ENCODE results near the gene RFX6.
A peak's percentile ranks its signal among the peaks of the same experiment; 100 is the strongest.

RFX6 gene

DNA sequence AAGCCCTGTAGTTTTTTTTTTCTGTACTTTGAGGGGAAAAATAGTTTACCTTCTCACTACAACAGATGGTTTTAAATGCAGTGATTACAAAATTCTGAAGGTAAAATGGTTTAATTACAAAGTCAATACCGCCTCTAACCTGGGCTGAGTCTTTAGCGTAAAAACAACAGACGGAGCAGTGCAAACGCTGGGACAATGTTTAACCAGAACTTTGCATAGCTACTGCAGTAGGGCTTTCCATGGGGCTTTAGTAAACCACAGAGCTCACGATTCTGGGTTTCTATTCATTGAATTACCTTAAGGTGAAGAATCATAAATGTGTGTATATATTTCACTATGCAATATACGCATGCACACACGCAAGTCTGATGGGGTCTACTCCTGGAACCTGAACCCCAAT is 77.9 kb downstream of the RFX6 start:
- in situ Hi-C loops (cut with MboI; ENCODE audit: low pct_unique_long_range_greater_than_20kb, low sequenced_read_pairs): no loop called here
- no peak for DNase-seq

DNA sequence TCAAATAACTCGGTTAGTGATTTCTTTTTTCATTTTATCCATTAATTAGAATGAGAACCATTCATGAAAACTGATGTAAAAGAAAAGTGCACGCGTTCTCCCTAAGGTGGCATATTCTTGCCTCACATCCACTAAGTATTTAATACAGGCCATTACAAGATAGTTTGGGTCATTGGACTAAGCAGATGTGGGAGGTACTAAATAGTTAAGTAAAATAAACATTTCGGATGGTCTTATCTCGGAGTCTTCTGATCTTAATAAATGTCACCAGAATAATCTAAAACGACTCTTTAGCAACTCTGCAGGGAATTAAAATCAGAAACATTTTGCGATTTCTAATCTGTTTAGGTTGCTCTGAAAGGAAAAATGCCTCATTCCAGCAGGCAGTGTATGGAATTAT is 78.7 kb downstream of the RFX6 start:
- in situ Hi-C loops (cut with MboI; ENCODE audit: low pct_unique_long_range_greater_than_20kb, low sequenced_read_pairs): no loop called here
- no peak for DNase-seq

DNA sequence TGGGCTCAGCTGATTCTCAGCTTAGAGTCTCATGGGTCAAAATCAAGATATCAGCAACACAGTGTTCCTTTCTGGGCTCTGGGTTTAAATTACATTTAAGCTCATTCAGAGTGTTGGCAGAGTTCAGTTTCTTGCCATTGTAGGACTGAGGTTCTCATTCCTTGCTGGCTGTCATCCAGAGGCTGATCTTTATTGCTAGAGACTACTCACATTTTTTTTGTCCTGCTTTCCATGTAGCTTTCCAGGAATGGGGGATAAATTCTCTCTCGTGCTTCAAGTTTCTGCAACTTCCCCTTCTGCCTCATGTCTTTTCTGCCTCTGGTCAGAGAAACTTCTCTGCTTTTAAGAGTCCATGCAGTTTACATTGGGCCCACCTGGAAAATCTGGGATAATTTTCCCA is 86.9 kb downstream of the RFX6 start:
- in situ Hi-C loops (cut with MboI; ENCODE audit: low pct_unique_long_range_greater_than_20kb, low sequenced_read_pairs): no loop called here
- no peak for DNase-seq

DNA sequence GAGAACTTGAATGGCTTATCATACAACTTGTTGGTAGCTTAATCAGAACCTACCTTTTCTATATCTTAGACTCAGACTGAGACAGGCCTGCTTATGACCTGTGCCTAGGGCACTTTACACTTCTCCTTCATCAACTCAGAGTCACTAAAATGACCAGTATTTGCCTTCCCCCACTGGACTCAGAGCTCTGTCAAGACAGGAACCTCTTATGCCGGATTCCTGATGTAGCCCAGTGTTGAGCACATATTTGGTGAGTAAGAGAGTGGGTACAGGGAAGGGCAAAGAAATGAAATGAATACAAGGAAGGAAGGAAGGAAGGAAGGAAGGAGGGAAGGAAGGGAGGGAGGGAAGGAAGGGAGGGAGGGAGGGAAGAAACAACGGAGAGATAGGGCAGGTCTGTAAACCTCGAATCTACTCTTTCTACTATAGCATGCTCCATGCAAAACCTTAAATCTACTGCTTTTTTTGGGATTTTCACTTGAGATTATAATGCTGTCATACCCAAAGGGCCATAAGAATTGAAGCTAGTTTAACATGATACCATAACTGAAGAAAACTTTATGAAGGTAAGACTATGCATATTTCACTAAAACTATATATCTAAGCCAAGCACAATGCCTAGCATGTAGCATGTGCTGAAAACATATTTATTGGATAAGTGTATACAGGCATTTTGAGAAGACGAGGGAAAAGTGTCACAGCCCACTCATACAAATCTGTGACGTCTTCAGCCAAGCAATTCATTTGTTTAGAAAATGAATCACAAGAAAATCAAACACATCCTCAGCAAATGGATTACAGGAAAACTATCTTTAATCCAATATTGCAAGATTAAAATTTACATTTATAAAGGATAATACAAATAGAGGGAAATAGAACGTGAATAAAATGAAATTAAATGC is 89.9 kb downstream of the RFX6 start:
- in situ Hi-C loops (cut with MboI; ENCODE audit: low pct_unique_long_range_greater_than_20kb, low sequenced_read_pairs): no loop called here
- no peak for DNase-seq

DNA sequence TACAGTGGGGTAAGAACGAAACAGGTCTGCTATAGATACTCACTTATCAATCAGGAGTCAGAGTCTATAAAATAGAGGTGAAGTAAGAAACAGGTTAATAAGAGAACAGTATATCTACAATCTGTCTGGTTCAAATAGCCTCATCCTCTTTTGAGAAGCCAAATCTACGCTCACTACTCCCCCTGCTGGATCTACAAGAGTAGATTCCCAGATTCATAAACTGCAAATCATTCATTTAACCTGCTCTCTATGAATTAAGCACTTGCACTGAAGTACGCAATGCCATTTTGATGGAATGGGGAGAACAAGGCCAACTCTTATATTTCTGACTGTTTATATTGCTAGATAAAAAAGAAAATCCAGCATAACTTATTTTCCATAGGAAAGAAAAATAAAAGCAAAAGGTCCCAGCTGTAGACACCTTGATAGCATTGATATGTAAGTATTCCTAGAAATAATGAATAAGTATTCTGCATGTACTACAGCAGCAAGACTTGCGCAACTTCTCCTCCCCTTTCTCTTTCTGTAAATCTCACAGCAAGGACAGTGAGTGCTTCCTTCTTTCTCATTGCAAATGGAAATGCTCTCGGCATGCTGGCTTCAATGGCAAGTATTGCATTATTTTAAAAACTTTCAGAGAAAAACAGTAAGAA is 92.3 kb downstream of the RFX6 start:
- in situ Hi-C loops (cut with MboI; ENCODE audit: low pct_unique_long_range_greater_than_20kb, low sequenced_read_pairs): no loop called here
- peak; percentile 54 for DNase-seq

DNA sequence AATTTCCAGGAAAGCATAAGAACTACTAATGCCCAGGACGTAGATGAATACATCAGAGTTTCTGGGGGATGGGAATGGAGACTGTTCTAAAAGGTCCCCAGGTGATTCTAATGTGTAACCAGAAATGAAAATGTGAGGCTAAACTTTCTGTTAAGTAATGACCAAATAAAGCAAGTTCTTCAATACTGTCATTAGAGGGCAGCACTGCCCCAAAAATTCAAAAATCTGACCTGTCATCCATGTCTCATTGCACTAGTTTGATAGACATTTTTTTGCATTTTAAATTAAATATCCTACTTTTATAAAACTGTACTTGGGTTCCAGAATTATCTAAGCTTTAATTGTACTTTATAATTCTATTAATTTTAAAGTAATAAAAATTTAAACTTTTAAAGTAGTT is 94.9 kb downstream of the RFX6 start:
- in situ Hi-C loops (cut with MboI; ENCODE audit: low pct_unique_long_range_greater_than_20kb, low sequenced_read_pairs): no loop called here
- DNase-seq: peak; percentile 20

DNA sequence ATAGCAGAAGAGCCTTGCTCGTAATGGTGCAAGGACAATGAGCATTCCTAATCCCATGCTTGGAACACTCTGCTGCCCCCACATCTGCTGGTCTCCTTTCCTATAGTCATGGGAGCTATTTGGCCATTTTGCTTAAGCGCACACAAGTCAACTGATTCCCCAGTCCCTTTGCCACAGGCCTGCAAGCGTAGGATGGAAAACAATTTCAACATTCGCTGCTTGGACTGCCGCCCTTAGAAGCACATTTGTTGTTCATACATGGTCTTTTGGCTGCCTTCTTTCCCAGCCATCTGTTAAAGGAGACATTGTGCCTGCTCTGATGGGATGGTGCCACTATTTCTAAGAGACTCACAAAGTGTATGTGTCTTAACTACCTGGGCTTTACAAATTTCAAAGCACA is 96.9 kb downstream of the RFX6 start:
- in situ Hi-C loops (cut with MboI; ENCODE audit: low pct_unique_long_range_greater_than_20kb, low sequenced_read_pairs): no loop called here
- DNase-seq: no peak

DNA sequence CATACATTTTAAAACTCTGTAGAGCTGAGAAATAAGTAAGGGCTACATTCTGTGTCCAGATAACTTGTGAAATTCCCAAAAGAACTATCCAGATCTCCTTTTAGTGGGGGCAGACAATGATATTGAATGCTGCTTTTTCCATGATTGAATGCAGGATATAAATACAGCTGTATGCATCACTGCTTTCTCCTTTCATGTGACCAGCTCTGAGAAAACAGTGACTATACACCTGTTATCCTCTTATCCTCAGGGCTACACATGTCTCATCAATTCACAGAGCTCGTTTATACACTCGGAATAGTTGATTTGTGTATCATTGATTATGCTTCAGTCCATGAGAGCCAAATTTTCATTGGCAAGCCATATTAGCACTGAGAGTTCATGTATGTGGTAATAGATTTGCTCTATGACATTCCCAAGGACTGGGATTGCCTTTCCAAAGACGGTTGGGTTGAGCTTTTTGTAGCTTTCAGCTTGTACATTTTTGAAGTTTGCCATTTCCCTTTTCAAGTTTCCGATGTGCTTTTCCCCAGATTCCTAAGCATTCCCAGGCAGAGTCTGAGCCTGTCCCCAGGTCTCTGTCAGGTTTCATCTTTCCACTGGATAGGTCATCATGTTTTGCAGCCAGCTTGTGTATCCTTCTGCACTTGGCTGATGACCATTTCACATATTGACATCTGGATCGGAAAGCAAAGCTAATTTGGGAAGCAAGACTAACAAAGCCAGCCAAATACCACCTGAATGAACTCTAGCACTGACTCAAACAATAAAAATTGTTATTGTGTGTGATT is 97.7 kb downstream of the RFX6 start:
- no peak for DNase-seq
- in situ Hi-C loops (cut with MboI; ENCODE audit: low pct_unique_long_range_greater_than_20kb, low sequenced_read_pairs): no loop called here

DNA sequence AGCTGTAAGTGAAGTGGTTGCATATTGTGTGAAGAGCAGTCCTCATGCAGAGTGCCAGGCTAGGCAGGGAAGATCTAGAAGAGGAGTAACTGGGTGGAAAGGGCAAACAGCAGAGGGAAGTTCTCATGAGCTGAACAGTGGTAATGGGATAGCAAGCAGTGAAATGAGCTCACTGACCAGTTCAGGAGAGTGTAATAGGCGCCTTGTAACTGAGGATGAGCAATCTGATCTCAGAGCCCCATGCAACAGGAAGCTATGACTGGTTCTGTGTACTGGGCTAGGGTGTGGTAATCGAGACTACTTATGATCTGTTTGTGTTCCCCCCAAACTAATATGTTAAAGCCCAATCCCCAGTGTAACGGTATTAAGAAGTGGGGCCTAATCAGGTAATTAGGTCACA is 98.6 kb downstream of the RFX6 start:
- no peak for DNase-seq
- in situ Hi-C loops (cut with MboI; ENCODE audit: low pct_unique_long_range_greater_than_20kb, low sequenced_read_pairs): no loop called here

DNA sequence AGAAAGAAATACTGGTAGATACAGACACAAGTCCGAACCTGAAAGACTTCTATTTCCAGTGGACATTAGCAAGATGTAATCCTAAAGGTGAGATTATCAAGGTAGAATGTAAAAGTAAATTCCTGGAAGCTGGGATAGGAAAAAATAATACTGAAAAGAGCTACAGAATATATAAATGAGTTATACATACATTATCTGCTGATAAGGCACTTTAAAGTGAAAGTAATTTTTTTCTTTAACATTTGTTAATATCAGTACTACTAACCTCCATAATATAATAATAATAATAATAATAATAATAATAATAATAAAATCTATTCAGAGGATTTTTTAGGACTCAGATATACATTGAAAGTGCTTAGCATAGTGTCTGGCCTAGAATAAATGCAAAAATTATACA is 102.5 kb downstream of the RFX6 start:
- in situ Hi-C loops (cut with MboI; ENCODE audit: low pct_unique_long_range_greater_than_20kb, low sequenced_read_pairs): no loop called here
- DNase-seq: no peak
